ENCODE measurements around the gene CMBL.
"Not testable (repeated sequence)": the region's sequence is repeated elsewhere in the genome, so short reads cannot be mapped to it uniquely, and the experiment has no call there.

Gene CMBL

GRCh38 chr5:10333154-10334006, 25.7 kb upstream of the CMBL start:
- no peak for DNase-seq

GRCh38 chr5:10332301-10332700, 24.6 kb upstream of the CMBL start:
- DNase-seq: peak in 2 of 3 experiments; percentile 35 to 41

GRCh38 chr5:10331341-10331796, 23.7 kb upstream of the CMBL start:
- peak; percentile 25 to 94 (median 76) for DNase-seq

- no peak for DNase-seq
Measured at GRCh38 chr5:10330511-10331230, 23.0 kb upstream of the CMBL start.

GRCh38 chr5:10329820-10330481, 22.2 kb upstream of the CMBL start:
- no peak for DNase-seq

GRCh38 chr5:10329446-10329819, 21.7 kb upstream of the CMBL start:
- no peak for DNase-seq

GRCh38 chr5:10328323-10328722, 20.6 kb upstream of the CMBL start:
- no peak for DNase-seq

GRCh38 chr5:10324518-10325370, 17.0 kb upstream of the CMBL start:
- DNase-seq: no peak

- DNase-seq: peak in 2 of 3 experiments; percentile 48 to 71
Measured at GRCh38 chr5:10323588-10324488, 16.1 kb upstream of the CMBL start.

- no peak for DNase-seq
Measured at GRCh38 chr5:10321882-10322281, 14.2 kb upstream of the CMBL start.

GRCh38 chr5:10320793-10321192, 13.1 kb upstream of the CMBL start:
- no peak for DNase-seq

GRCh38 chr5:10319202-10319851, 11.6 kb upstream of the CMBL start:
- peak in 1 of 3 experiments; percentile 17 for DNase-seq

- no peak for DNase-seq
Measured at GRCh38 chr5:10317825-10318682, 10.4 kb upstream of the CMBL start.

GRCh38 chr5:10315824-10316509, 8.3 kb upstream of the CMBL start:
- no peak for DNase-seq

- DNase-seq: no peak
Measured at GRCh38 chr5:10315201-10315600, 7.5 kb upstream of the CMBL start.

GRCh38 chr5:10311595-10312425, 4.1 kb upstream of the CMBL start:
- no peak for DNase-seq

- DNase-seq: not testable (repeated sequence)
Measured at GRCh38 chr5:10310835-10311570, 3.3 kb upstream of the CMBL start.

All from NCI-H1417 (cell line).